ENCODE data around the gene ATP6V1B1. TPM values are rescaled to one million over a fixed set of nuclear protein-coding genes. Genes with fewer than 3 reads are reported as not detected.

The ATP6V1B1 gene
- total RNA-seq, 1 donor from 2014 or later = not detected

- DNase-seq (ENCODE audit: extremely low spot score in 2 of 2) = peak in 1 of 2 donors; percentile 40
- TF ChIP-seq POLR2A (IDR thresholded peaks at IDR 0.05) (no peak), POLR2AphosphoS5 (IDR thresholded peaks at IDR 0.05; ENCODE audit: insufficient read depth in 1 of 2, low read depth in 1 of 2) (no peak), CTCF (IDR thresholded peaks at IDR 0.05) (no peak)
- intact Hi-C loops (cut with DNase I) = no loop called here
- H3K27me3 ChIP-seq = peaks cover 5% of the 10 kb centered on the region
- no peak overlapping the region for H3K27ac ChIP-seq
- H3K36me3 ChIP-seq = no peaks in the 10 kb centered on the region
- H3K9me3 ChIP-seq = no peaks in the 10 kb centered on the region
- no peak overlapping the region for H3K4me3 ChIP-seq
- H3K4me1 ChIP-seq = peaks cover 15% of the 10 kb centered on the region
Measured at GRCh38 chr2:70906439-70907005, 29.2 kb upstream of the ATP6V1B1 start.

GRCh38 chr2:70907130-70908057 lies 28.3 kb upstream of the ATP6V1B1 start:
- intact Hi-C loops (cut with DNase I) = no loop called here
- H3K36me3 ChIP-seq = no peaks in the 10 kb centered on the region
- no peaks in the 10 kb centered on the region for H3K9me3 ChIP-seq
- TF ChIP-seq CTCF (IDR thresholded peaks at IDR 0.05) = no peak
- TF ChIP-seq POLR2AphosphoS5 (IDR thresholded peaks at IDR 0.05; ENCODE audit: insufficient read depth in 1 of 2, low read depth in 1 of 2) = no peak
- TF ChIP-seq POLR2A (IDR thresholded peaks at IDR 0.05) = no peak
- peak in 1 of 2 donors; percentile 56 for DNase-seq (ENCODE audit: extremely low spot score in 2 of 2)
- peak overlapping the region in 1 of 2 donors; percentile 17 for H3K4me3 ChIP-seq
- H3K27me3 ChIP-seq = peaks cover 5% of the 10 kb centered on the region
- peaks cover 8% of the 10 kb centered on the region for H3K4me1 ChIP-seq
- H3K27ac ChIP-seq = no peak overlapping the region

- H3K4me1 ChIP-seq = no peaks in the 10 kb centered on the region
- no peak overlapping the region for H3K27ac ChIP-seq
- no peak overlapping the region for H3K4me3 ChIP-seq
- H3K36me3 ChIP-seq = no peaks in the 10 kb centered on the region
- no peaks in the 10 kb centered on the region for H3K27me3 ChIP-seq
- intact Hi-C loops (cut with DNase I) = no loop called here
- no peak for DNase-seq (ENCODE audit: extremely low spot score in 2 of 2)
- TF ChIP-seq POLR2A (IDR thresholded peaks at IDR 0.05) (no peak), CTCF (IDR thresholded peaks at IDR 0.05) (no peak), POLR2AphosphoS5 (IDR thresholded peaks at IDR 0.05; ENCODE audit: insufficient read depth in 1 of 2, low read depth in 1 of 2) (no peak)
- H3K9me3 ChIP-seq = no peaks in the 10 kb centered on the region
Measured at GRCh38 chr2:70916291-70916690, 19.4 kb upstream of the ATP6V1B1 start.

- Histone ChIP-seq H3K36me3 (no peaks in the 10 kb centered on the region), H3K9me3 (no peaks in the 10 kb centered on the region), H3K27me3 (no peaks in the 10 kb centered on the region), H3K4me3 (no peak overlapping the region), H3K4me1 (no peaks in the 10 kb centered on the region), H3K27ac (no peak overlapping the region)
- intact Hi-C loops (cut with DNase I) = no loop called here
- TF ChIP-seq POLR2A (IDR thresholded peaks at IDR 0.05) = no peak
- no peak for TF ChIP-seq CTCF (IDR thresholded peaks at IDR 0.05)
- TF ChIP-seq POLR2AphosphoS5 (IDR thresholded peaks at IDR 0.05; ENCODE audit: insufficient read depth in 1 of 2, low read depth in 1 of 2) = no peak
- DNase-seq (ENCODE audit: extremely low spot score in 2 of 2) = no peak
Measured at GRCh38 chr2:70918016-70918415, 17.7 kb upstream of the ATP6V1B1 start.
